ENCODE measurements around the gene FOCAD.

FOCAD gene

DNA sequence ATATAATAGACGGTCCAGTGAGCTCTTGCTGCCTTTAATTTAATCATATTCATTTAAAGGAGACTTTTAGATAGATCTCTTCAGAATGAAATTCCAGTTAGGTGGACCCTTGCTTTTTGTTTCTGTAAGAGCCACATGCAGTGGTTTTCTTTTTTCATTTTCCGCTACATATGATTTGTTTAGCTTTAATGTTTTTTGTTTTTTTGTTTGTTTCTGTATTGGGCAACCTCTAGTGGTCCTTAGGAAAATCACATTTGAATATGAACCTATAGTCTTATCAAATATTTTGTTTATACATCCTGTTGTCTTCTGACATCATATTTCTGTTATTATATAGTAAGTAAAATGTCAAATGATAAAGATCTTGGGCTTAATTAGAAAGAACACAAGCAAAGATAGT, 196.6 kb downstream of the FOCAD start:
- ChIA-PET POLR2A (no interaction called here), CTCF (interaction anchor here (1.5 kb wide), 1 partner anchor 231 kb away, joined by 3 read pairs; no protein-coding TSS in a partner anchor)
- Histone ChIP-seq H3K27ac (ENCODE audit: extremely low read depth, low read depth, low read length) (no peak overlapping the region), H3K9me3 (ENCODE audit: control insufficient read depth, insufficient read depth, low read depth, low read length) (no peaks in the 10 kb centered on the region), H3K36me3 (ENCODE audit: control insufficient read depth in 2 of 2, insufficient read depth in 1 of 2, low read length in 2 of 2) (peaks cover 0 to 10% of the 10 kb centered on the region in 2 experiments; a peak in 2 of 3 replicates), H3K4me3 (ENCODE audit: low read depth, low read length) (no peak overlapping the region), H3K4me1 (ENCODE audit: control insufficient read depth, insufficient read depth, low read length) (no peaks in the 10 kb centered on the region)
- TF ChIP-seq ZNF792 (tag by site-specific recombination; IDR thresholded peaks at IDR 0.05) (no peak), ZNF146 (tag by site-specific recombination; IDR thresholded peaks at IDR 0.05) (no peak)

DNA sequence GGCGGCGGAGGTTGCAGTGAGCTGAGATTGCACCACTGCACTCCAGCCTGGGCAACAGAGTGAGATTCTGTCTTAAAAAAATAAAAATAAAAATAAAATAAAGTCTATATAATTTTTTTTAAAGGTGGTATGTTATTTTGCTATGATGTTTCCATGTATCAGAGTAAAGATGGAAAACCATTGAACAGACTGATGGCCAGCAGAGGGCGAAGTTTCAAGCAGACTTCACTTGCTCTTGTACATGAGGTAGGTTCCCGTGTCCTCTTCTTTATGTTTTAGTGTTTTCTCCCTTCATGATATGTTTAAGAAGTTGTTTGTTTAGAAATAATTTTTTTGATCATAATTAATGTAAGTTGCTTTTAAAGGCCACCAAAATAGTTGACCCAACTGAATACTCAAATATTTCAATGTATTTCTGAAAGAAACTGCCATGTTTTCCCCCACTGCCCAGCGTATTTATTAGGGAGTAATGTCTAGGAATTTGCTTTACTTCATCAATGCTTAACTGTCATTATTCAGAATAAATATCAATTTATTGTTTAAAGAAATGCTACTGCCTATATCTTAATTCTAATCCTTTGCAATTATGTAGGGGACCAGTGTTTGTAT, 201.0 kb downstream of the FOCAD start:
- Histone ChIP-seq H3K9me3 (ENCODE audit: control insufficient read depth, insufficient read depth, low read depth, low read length) (no peaks in the 10 kb centered on the region), H3K36me3 (ENCODE audit: control insufficient read depth in 2 of 2, insufficient read depth in 1 of 2, low read length in 2 of 2) (peaks cover 0 to 10% of the 10 kb centered on the region in 2 experiments; a peak in 2 of 3 replicates), H3K27ac (ENCODE audit: extremely low read depth, low read depth, low read length) (no peak overlapping the region), H3K4me3 (ENCODE audit: low read depth, low read length) (no peak overlapping the region), H3K4me1 (ENCODE audit: control insufficient read depth, insufficient read depth, low read length) (no peaks in the 10 kb centered on the region)
- TF ChIP-seq, protein P1, sequence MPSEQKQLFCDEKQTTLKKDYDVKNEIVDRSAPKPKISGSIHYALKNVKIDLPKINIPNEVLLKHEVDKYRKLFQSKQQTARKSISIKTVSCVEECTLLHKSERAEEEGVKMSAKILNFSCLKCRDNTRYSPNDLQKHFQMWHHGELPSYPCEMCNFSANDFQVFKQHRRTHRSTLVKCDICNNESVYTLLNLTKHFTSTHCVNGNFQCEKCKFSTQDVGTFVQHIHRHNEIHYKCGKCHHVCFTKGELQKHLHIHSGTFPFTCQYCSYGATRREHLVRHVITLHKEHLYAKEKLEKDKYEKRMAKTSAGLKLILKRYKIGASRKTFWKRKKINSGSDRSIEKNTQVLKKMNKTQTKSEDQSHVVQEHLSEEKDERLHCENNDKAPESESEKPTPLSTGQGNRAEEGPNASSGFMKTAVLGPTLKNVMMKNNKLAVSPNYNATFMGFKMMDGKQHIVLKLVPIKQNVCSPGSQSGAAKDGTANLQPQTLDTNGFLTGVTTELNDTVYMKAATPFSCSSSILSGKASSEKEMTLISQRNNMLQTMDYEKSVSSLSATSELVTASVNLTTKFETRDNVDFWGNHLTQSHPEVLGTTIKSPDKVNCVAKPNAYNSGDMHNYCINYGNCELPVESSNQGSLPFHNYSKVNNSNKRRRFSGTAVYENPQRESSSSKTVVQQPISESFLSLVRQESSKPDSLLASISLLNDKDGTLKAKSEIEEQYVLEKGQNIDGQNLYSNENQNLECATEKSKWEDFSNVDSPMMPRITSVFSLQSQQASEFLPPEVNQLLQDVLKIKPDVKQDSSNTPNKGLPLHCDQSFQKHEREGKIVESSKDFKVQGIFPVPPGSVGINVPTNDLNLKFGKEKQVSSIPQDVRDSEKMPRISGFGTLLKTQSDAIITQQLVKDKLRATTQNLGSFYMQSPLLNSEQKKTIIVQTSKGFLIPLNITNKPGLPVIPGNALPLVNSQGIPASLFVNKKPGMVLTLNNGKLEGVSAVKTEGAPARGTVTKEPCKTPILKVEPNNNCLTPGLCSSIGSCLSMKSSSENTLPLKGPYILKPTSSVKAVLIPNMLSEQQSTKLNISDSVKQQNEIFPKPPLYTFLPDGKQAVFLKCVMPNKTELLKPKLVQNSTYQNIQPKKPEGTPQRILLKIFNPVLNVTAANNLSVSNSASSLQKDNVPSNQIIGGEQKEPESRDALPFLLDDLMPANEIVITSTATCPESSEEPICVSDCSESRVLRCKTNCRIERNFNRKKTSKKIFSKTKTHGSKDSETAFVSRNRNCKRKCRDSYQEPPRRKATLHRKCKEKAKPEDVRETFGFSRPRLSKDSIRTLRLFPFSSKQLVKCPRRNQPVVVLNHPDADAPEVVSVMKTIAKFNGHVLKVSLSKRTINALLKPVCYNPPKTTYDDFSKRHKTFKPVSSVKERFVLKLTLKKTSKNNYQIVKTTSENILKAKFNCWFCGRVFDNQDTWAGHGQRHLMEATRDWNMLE (tag by site-specific recombination; conservative IDR thresholded peaks at IDR 0.05; ENCODE audit: low read depth): no peak
- TF ChIP-seq ZNF155 (tag by site-specific recombination; IDR thresholded peaks at IDR 0.05) (no peak), KLF7 (tag by site-specific recombination; IDR thresholded peaks at IDR 0.05; ENCODE audit: borderline replicate concordance) (no peak), ZNF10 (tag by site-specific recombination; IDR thresholded peaks at IDR 0.05) (no peak), IKZF3 (tag by site-specific recombination; IDR thresholded peaks at IDR 0.05) (no peak), ZNF223 (tag by site-specific recombination; IDR thresholded peaks at IDR 0.05) (no peak), ZNF335 (tag by site-specific recombination; conservative IDR thresholded peaks at IDR 0.05) (no peak), SCRT1 (tag by site-specific recombination; IDR thresholded peaks at IDR 0.05; ENCODE audit: borderline replicate concordance) (no peak)
- TF ChIP-seq, protein P2, sequence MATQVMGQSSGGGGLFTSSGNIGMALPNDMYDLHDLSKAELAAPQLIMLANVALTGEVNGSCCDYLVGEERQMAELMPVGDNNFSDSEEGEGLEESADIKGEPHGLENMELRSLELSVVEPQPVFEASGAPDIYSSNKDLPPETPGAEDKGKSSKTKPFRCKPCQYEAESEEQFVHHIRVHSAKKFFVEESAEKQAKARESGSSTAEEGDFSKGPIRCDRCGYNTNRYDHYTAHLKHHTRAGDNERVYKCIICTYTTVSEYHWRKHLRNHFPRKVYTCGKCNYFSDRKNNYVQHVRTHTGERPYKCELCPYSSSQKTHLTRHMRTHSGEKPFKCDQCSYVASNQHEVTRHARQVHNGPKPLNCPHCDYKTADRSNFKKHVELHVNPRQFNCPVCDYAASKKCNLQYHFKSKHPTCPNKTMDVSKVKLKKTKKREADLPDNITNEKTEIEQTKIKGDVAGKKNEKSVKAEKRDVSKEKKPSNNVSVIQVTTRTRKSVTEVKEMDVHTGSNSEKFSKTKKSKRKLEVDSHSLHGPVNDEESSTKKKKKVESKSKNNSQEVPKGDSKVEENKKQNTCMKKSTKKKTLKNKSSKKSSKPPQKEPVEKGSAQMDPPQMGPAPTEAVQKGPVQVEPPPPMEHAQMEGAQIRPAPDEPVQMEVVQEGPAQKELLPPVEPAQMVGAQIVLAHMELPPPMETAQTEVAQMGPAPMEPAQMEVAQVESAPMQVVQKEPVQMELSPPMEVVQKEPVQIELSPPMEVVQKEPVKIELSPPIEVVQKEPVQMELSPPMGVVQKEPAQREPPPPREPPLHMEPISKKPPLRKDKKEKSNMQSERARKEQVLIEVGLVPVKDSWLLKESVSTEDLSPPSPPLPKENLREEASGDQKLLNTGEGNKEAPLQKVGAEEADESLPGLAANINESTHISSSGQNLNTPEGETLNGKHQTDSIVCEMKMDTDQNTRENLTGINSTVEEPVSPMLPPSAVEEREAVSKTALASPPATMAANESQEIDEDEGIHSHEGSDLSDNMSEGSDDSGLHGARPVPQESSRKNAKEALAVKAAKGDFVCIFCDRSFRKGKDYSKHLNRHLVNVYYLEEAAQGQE (tag by site-specific recombination; IDR thresholded peaks at IDR 0.05): no peak
- TF ChIP-seq, protein P3, sequence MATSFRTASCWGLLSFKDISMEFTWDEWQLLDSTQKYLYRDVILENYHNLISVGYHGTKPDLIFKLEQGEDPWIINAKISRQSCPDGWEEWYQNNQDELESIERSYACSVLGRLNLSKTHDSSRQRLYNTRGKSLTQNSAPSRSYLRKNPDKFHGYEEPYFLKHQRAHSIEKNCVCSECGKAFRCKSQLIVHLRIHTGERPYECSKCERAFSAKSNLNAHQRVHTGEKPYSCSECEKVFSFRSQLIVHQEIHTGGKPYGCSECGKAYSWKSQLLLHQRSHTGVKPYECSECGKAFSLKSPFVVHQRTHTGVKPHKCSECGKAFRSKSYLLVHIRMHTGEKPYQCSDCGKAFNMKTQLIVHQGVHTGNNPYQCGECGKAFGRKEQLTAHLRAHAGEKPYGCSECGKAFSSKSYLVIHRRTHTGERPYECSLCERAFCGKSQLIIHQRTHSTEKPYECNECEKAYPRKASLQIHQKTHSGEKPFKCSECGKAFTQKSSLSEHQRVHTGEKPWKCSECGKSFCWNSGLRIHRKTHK (tag by site-specific recombination; IDR thresholded peaks at IDR 0.05): no peak
- TF ChIP-seq, protein P4, sequence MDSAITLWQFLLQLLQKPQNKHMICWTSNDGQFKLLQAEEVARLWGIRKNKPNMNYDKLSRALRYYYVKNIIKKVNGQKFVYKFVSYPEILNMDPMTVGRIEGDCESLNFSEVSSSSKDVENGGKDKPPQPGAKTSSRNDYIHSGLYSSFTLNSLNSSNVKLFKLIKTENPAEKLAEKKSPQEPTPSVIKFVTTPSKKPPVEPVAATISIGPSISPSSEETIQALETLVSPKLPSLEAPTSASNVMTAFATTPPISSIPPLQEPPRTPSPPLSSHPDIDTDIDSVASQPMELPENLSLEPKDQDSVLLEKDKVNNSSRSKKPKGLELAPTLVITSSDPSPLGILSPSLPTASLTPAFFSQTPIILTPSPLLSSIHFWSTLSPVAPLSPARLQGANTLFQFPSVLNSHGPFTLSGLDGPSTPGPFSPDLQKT (IDR thresholded peaks at IDR 0.05; ENCODE audit: borderline replicate concordance, low read depth, low read length): no peak
- ChIA-PET POLR2A (no interaction called here), CTCF (interaction anchor here (0.6 to 3.0 kb wide), 23 partner anchors 8 to 1315 kb away, joined by 3 to 23 read pairs (median 4); partner anchors contain the start of gene FOCAD)

Data from HEK293 (cell line).